NCI-H1105 (cell line): ENCODE results near the gene RASA3.
"Not testable (repeated sequence)": the region's sequence is repeated elsewhere in the genome, so short reads cannot be mapped to it uniquely, and the experiment has no call there.

Experiments
- DNase-seq: peaks from one replicate; lab custom pipeline; 2025; lab: John Stamatoyannopoulos, UW

RASA3 gene

GRCh38 chr13:114127473-114128347 is 4.7 kb downstream of the RASA3 start:
- no peak for DNase-seq

DNA sequence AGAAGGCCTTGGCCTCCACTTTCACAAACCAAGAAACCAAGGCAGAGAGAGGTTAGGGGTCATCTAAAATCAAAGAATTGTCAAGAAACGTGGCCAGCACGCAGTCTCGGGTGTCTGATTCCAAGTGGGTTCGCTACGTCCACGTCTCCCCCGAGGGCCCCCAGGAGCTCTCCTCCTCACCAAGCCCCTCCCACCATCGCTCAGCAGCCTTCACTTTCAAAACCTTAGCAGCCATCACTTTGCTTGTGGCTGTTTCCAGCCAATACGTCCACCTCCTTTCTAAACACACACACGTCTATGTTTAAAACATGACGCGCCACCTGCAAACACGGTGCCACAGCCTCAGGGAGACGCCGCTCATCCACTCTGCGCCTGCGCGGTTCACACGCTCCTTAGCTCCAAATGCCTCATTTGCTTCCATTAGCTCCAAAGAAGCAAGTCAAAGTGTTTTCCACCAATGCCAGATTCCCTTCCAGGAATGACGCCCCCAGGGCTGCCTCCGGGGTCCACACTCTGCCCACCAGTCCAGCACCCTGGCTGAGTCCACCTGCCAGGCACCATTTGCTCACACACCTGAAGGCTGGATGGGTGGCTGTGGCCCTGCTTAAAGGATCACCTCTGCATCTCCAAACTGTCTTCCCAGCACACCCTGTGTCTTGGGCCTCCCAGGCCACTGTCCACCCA is 5.5 kb downstream of the RASA3 start:
- no peak for DNase-seq

GRCh38 chr13:114126086-114126485 is 6.3 kb downstream of the RASA3 start:
- not testable (repeated sequence) for DNase-seq

GRCh38 chr13:114125589-114125988 is 6.8 kb downstream of the RASA3 start:
- no peak for DNase-seq

GRCh38 chr13:114124921-114125320 is 7.5 kb downstream of the RASA3 start:
- DNase-seq = no peak

- no peak for DNase-seq
Measured at GRCh38 chr13:114124431-114124830, 8.0 kb downstream of the RASA3 start.

GRCh38 chr13:114123876-114124275 is 8.5 kb downstream of the RASA3 start:
- DNase-seq = no peak

DNA sequence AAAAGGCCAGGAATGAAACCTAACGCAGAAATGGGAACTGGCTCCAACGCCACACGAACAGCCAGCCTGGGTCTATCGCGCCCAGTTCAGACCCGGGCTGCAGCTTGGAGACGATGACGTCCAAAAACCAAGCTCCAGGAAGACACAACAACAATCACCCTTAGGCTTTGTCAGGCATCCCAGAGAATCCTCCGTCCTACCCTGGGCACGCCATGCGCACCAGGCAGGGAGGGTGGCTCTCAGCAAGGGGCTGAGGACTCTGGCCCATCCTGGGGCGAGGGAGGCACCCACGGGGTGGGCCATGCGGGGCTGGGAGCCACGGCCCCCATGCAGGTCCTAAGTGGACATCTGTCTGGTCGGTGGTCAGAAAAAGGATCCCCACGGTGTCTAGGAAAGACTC is 9.0 kb downstream of the RASA3 start:
- no peak for DNase-seq

DNA sequence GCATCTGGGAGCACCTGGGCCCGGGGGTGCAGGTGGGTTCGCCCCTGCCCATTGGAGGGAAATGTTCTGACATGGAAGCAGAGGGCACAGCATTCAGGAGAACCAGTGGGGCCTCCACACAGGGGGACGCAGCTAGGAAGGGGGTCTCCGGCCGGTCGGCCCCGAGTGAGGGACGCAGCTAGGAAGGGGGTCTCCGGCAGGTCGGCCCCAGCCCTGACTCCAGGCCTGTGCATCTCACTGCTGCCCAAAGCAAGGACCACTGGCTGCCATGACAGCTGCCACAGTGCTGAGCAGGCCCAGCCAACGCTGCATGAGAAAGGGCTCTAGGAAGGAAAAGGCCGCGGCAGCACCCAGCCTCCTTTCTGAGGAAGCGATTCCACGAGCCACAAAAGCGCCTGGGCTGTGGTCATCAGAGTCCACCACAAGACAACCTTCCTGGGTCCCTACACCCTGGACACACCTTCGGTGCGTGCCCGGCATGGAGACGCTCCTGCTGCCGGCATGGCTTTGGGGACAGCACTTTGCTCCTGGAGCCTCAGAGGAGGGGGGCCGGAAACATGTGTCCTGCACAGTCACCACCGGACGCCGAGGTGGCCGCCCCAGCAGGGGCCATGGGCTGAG is 9.7 kb downstream of the RASA3 start:
- no peak for DNase-seq

- DNase-seq = no peak
Measured at GRCh38 chr13:114122127-114122511, 10.3 kb downstream of the RASA3 start.

GRCh38 chr13:114121496-114122126 is 10.8 kb downstream of the RASA3 start:
- DNase-seq = no peak

DNA sequence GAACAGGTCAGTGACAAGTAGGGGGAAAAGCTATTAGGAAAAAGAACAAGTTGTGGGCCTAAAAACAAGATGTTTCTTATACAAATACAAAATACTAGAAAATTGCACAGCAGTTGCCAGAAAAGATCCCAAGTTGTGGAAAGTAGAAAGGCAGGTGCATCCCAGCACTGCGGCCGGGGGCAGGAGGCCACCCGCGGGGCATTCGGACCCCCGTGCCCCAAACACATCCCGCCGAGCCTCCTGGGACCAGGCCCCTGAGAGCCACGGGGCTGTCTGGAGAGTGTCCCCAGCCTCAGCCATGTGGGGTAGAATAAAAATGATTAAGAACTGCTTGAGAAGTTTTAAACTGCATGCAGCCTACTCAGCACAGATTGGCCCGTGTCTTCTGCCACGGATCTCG is 11.4 kb downstream of the RASA3 start:
- DNase-seq = no peak

GRCh38 chr13:114120591-114121011 is 11.8 kb downstream of the RASA3 start:
- DNase-seq = no peak

GRCh38 chr13:114119196-114119595 is 13.2 kb downstream of the RASA3 start:
- DNase-seq = no peak

GRCh38 chr13:114118511-114119123 is 13.8 kb downstream of the RASA3 start:
- no peak for DNase-seq

GRCh38 chr13:114118086-114118485 is 14.3 kb downstream of the RASA3 start:
- no peak for DNase-seq

DNA sequence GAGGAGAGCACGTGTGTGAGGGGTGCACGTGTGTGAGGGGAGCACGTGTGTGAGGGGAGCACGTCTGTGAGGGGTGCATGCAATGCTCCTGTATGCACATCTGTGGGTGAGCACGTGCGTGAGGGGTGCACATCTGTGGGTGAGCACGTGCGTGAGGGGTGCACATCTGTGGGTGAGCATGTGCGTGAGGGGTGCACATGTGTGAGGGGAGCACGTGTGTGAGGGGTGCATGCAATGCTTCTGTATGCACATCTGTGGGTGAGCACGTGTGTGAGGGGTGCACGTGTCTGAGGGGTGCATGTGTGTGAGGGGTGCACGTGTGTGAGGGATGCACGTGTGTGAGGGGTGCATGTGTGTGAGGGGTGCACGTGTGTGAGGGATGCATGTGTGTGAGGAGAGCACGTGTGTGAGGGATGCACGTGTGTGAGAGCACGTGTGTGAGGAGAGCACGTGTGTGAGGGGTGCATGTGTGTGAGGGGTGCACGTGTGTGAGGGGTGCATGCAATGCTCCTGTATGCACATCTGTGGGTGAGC is 15.0 kb downstream of the RASA3 start:
- not testable (repeated sequence) for DNase-seq

- DNase-seq = no peak
Measured at GRCh38 chr13:114116734-114117133, 15.7 kb downstream of the RASA3 start.

GRCh38 chr13:114115796-114116195 is 16.6 kb downstream of the RASA3 start:
- no peak for DNase-seq

GRCh38 chr13:114115191-114115671 is 17.2 kb downstream of the RASA3 start:
- DNase-seq = no peak

- DNase-seq = not testable (repeated sequence)
Measured at GRCh38 chr13:114114666-114115065, 17.8 kb downstream of the RASA3 start.
